Measurements from ENCODE around the gene SEMA5A. TPM values are rescaled to one million over a fixed set of nuclear protein-coding genes. Genes with fewer than 3 reads are reported as not detected.

SEMA5A gene
- polyA plus RNA-seq, 1 donor from 2014 or later = 3.2 TPM

DNA sequence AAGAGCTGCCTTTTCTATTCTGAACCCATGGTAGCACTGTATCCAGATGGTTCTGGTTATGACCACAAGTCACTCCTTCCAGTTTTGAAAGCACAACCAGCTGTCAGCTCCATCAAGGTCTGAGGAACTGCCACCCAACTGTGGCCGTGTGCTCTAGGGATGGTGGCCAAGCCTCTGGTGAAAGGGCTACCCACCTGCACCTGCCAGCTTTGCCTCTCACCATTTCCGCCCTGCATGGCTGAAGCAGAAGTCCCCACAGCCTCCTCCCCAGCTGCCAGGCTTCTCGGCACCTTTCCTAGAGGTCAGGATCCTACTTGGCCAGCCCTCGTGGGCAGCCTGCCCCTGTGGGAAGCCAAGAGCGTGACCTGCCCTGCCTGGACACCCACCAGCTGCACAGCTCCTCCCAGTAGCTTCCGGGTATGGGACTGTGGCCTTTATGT, 16.8 kb downstream of the SEMA5A start:
- H3K4me2 ChIP-seq (ENCODE audit: low read length) = no peak overlapping the region
- no peak overlapping the region for H3K4me3 ChIP-seq (ENCODE audit: low read length)
- H3K27me3 ChIP-seq (ENCODE audit: insufficient read depth, low read depth, low read length) = no peaks in the 10 kb centered on the region
- H3F3A ChIP-seq (ENCODE audit: insufficient read depth, low read length, poor library complexity, severe bottlenecking) = no peaks in the 10 kb centered on the region
- TF ChIP-seq, protein P1, sequence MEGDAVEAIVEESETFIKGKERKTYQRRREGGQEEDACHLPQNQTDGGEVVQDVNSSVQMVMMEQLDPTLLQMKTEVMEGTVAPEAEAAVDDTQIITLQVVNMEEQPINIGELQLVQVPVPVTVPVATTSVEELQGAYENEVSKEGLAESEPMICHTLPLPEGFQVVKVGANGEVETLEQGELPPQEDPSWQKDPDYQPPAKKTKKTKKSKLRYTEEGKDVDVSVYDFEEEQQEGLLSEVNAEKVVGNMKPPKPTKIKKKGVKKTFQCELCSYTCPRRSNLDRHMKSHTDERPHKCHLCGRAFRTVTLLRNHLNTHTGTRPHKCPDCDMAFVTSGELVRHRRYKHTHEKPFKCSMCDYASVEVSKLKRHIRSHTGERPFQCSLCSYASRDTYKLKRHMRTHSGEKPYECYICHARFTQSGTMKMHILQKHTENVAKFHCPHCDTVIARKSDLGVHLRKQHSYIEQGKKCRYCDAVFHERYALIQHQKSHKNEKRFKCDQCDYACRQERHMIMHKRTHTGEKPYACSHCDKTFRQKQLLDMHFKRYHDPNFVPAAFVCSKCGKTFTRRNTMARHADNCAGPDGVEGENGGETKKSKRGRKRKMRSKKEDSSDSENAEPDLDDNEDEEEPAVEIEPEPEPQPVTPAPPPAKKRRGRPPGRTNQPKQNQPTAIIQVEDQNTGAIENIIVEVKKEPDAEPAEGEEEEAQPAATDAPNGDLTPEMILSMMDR (IDR thresholded peaks at IDR 0.05; ENCODE audit: poor library complexity, severe bottlenecking) = no peak
- TF ChIP-seq SMC3 (conservative IDR thresholded peaks at IDR 0.05; ENCODE audit: poor library complexity) (no peak), POLR2AphosphoS5 (IDR thresholded peaks at IDR 0.05) (no peak), RAD21 (conservative IDR thresholded peaks at IDR 0.05) (no peak), EZH2 (IDR thresholded peaks at IDR 0.05; ENCODE audit: borderline replicate concordance, insufficient read depth, low read length, poor library complexity, severe bottlenecking) (no peak), TAF1 (IDR thresholded peaks at IDR 0.05; ENCODE audit: low read depth) (no peak), MXI1 (conservative IDR thresholded peaks at IDR 0.05; ENCODE audit: poor library complexity, severe bottlenecking) (no peak), EP300 (conservative IDR thresholded peaks at IDR 0.05; ENCODE audit: poor library complexity, severe bottlenecking) (no peak)
- TF ChIP-seq, protein P2, sequence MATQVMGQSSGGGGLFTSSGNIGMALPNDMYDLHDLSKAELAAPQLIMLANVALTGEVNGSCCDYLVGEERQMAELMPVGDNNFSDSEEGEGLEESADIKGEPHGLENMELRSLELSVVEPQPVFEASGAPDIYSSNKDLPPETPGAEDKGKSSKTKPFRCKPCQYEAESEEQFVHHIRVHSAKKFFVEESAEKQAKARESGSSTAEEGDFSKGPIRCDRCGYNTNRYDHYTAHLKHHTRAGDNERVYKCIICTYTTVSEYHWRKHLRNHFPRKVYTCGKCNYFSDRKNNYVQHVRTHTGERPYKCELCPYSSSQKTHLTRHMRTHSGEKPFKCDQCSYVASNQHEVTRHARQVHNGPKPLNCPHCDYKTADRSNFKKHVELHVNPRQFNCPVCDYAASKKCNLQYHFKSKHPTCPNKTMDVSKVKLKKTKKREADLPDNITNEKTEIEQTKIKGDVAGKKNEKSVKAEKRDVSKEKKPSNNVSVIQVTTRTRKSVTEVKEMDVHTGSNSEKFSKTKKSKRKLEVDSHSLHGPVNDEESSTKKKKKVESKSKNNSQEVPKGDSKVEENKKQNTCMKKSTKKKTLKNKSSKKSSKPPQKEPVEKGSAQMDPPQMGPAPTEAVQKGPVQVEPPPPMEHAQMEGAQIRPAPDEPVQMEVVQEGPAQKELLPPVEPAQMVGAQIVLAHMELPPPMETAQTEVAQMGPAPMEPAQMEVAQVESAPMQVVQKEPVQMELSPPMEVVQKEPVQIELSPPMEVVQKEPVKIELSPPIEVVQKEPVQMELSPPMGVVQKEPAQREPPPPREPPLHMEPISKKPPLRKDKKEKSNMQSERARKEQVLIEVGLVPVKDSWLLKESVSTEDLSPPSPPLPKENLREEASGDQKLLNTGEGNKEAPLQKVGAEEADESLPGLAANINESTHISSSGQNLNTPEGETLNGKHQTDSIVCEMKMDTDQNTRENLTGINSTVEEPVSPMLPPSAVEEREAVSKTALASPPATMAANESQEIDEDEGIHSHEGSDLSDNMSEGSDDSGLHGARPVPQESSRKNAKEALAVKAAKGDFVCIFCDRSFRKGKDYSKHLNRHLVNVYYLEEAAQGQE (IDR thresholded peaks at IDR 0.05; ENCODE audit: borderline replicate concordance) = no peak
- H3K9me2 ChIP-seq (ENCODE audit: insufficient read depth, low read length) = no peaks in the 10 kb centered on the region
- H3K9ac ChIP-seq (ENCODE audit: low read length) = no peak overlapping the region
- no peaks in the 10 kb centered on the region for H3K36me3 ChIP-seq (ENCODE audit: insufficient read depth, low read length)
- H3K9me3 ChIP-seq (ENCODE audit: low read length) = no peaks in the 10 kb centered on the region
- no peaks in the 10 kb centered on the region for H4K20me1 ChIP-seq (ENCODE audit: insufficient read depth)
- H3K27ac ChIP-seq (ENCODE audit: low read length) = no peak overlapping the region
- no peaks in the 10 kb centered on the region for H3K79me2 ChIP-seq (replicated peaks; ENCODE audit: insufficient read depth, low read length)
- no peak overlapping the region for H2AFZ ChIP-seq (ENCODE audit: low read depth, low read length)

DNA sequence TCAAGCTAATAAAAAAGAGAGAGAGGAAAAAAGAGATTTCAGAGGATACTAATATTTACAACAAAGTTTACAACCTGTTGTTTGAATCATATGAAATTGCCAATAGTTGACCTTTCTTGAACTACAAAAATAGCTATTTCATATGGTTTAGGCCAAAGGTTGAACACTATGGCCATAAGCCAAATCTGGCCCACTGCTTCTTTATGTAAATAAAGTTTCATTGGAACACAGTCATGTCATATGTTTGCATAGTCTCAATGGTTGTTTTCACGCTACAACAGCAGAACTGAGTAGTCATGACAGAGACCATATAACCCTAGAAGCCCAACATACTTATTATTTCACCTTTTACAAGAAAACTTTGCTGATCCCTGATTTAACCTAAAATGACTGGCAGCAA, 20.9 kb downstream of the SEMA5A start:
- Histone ChIP-seq H3K4me2 (ENCODE audit: low read length) (no peak overlapping the region), H3K9me3 (ENCODE audit: low read length) (no peaks in the 10 kb centered on the region), H3F3A (ENCODE audit: insufficient read depth, low read length, poor library complexity, severe bottlenecking) (no peaks in the 10 kb centered on the region), H3K27ac (ENCODE audit: low read length) (no peak overlapping the region), H3K9ac (ENCODE audit: low read length) (no peak overlapping the region), H3K36me3 (ENCODE audit: insufficient read depth, low read length) (no peaks in the 10 kb centered on the region), H3K9me2 (ENCODE audit: insufficient read depth, low read length) (no peaks in the 10 kb centered on the region), H3K79me2 (replicated peaks; ENCODE audit: insufficient read depth, low read length) (no peaks in the 10 kb centered on the region), H3K27me3 (ENCODE audit: insufficient read depth, low read depth, low read length) (no peaks in the 10 kb centered on the region), H3K4me3 (ENCODE audit: low read length) (no peak overlapping the region), H4K20me1 (ENCODE audit: insufficient read depth) (no peaks in the 10 kb centered on the region), H2AFZ (ENCODE audit: low read depth, low read length) (no peak overlapping the region)
- TF ChIP-seq TAF1 (IDR thresholded peaks at IDR 0.05; ENCODE audit: low read depth) (no peak), RAD21 (conservative IDR thresholded peaks at IDR 0.05) (no peak), SMC3 (conservative IDR thresholded peaks at IDR 0.05; ENCODE audit: poor library complexity) (no peak), EP300 (conservative IDR thresholded peaks at IDR 0.05; ENCODE audit: poor library complexity, severe bottlenecking) (no peak), POLR2AphosphoS5 (IDR thresholded peaks at IDR 0.05) (no peak), MXI1 (conservative IDR thresholded peaks at IDR 0.05; ENCODE audit: poor library complexity, severe bottlenecking) (no peak), EZH2 (IDR thresholded peaks at IDR 0.05; ENCODE audit: borderline replicate concordance, insufficient read depth, low read length, poor library complexity, severe bottlenecking) (no peak)
- TF ChIP-seq, protein P2 (IDR thresholded peaks at IDR 0.05; ENCODE audit: borderline replicate concordance) = no peak
- TF ChIP-seq, protein P1 (IDR thresholded peaks at IDR 0.05; ENCODE audit: poor library complexity, severe bottlenecking) = no peak
